Measurements from ENCODE around the gene MMRN1. TPM values are rescaled to one million over a fixed set of nuclear protein-coding genes. Genes with fewer than 3 reads are reported as not detected.

MMRN1 gene
- total and polyA plus RNA-seq, 2 of the 8 experiments (the other 6 are each of a cell fraction or from before 2014, with no cell fraction given), result not detected

DNA sequence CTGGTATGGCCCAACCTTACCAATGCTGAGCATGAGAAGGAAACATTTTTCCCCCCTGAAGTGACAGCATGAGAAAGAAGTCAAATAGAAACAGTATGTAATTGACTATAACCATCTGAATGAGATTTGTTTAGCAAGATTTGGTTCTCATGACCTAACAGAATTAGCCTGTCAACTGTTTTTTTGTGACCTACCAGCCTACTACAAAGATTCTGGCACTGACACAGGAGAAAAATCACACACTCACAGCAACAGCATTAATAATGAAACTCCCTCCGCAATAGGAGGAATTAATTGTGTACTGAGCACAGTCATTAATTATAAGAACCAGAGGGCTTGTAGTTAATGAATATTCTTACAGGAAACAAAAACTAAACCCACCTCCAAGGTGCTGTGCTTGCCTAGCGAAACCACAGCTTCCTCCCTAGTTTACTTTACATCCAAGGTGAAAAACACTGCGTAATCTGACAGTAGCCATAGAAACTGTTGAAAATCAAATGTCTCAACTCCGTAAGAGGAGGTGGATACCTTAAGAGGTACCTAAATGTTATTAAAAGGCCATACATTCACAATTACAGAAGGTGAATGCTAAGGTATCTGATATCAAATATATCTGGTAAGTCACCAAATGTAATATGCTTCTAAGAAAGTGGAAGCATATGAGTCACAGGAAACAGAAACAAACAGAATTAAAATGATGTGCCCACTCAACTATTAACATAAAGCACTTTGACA, 34.9 kb downstream of the MMRN1 start:
- no peaks in the 10 kb centered on the region for H3K27me3 ChIP-seq (replicated peaks in 1 of 4; ENCODE audit: control insufficient read depth in 3 of 4, extremely low read depth in 1 of 4, insufficient read depth in 3 of 4, low read length in 3 of 4)
- no peaks in the 10 kb centered on the region for H4K20me1 ChIP-seq (replicated peaks in 1 of 2; ENCODE audit: control insufficient read depth in 1 of 2, insufficient read depth in 2 of 2, low read length in 2 of 2)
- H2BK120ac ChIP-seq (replicated peaks; ENCODE audit: low read depth, low read length), result no peak overlapping the region
- no peaks in the 10 kb centered on the region for H3K79me2 ChIP-seq (ENCODE audit: control insufficient read depth in 1 of 2, insufficient read depth in 2 of 2, low read length in 2 of 2)
- H3K4me2 ChIP-seq (ENCODE audit: insufficient read depth in 1 of 2, low read depth in 2 of 2, low read length in 2 of 2), result no peak overlapping the region
- H3K18ac ChIP-seq (ENCODE audit: extremely low read depth, low read length), result no peak overlapping the region
- no peak overlapping the region for H4K91ac ChIP-seq (replicated peaks; ENCODE audit: insufficient read length, low read length)
- H3K56ac ChIP-seq (replicated peaks; ENCODE audit: insufficient read length, low read depth, low read length), result no peak overlapping the region
- no peak overlapping the region for H4K5ac ChIP-seq (ENCODE audit: insufficient read length, low read depth, low read length)
- H2AFZ ChIP-seq (ENCODE audit: low read length), result 0 out of 2 replicates have a peak overlapping the region, but pooled peaks have one; percentile 30
- 97% methylated on average over 4 of the region's 4 CpGs; no CpG with 5 or more reads in 1 of the 2 experiments for WGBS, 2 experiments (ENCODE audit: extremely low coverage in 1 of 2, insufficient coverage in 1 of 2, insufficient read length in 1 of 2, insufficient replicate concordance in 2 of 2, low coverage in 1 of 2, low lambda C conversion rate in 2 of 2, missing lambda C conversion rate in 1 of 2)
- no peak overlapping the region for H2AK5ac ChIP-seq (ENCODE audit: low read depth, low read length)
- no peaks in the 10 kb centered on the region for H3K36me3 ChIP-seq (ENCODE audit: control insufficient read depth in 2 of 4, insufficient read depth in 4 of 4, low read length in 3 of 4)
- peaks cover 0 to 3% (median 0%) of the 10 kb centered on the region in 4 experiments; a peak in 2 of 7 replicates for H3K4me1 ChIP-seq (replicated peaks in 1 of 4; ENCODE audit: control insufficient read depth in 3 of 4, insufficient read depth in 4 of 4, low read length in 3 of 4)
- H2BK20ac ChIP-seq (ENCODE audit: low read length), result no peak overlapping the region
- no peaks in the 10 kb centered on the region for H3K9me3 ChIP-seq (ENCODE audit: insufficient read depth in 2 of 2, low read depth in 1 of 2, low read length in 1 of 2)
- no peaks in the 10 kb centered on the region for H3K79me1 ChIP-seq (ENCODE audit: low read depth, low read length)
- H3K23me2 ChIP-seq (ENCODE audit: low read depth, low read length), result no peaks in the 10 kb centered on the region
- no peak overlapping the region for H3K23ac ChIP-seq (ENCODE audit: insufficient read length)
- no peak overlapping the region for H3K4ac ChIP-seq (replicated peaks; ENCODE audit: insufficient read length, low read depth, low read length)
- no peak overlapping the region for H2BK5ac ChIP-seq (ENCODE audit: low read depth, low read length)
- H3K27ac ChIP-seq (ENCODE audit: low read depth, low read length), result no peak overlapping the region
- no peak overlapping the region for H4K8ac ChIP-seq (ENCODE audit: extremely low read depth, insufficient read depth, low read length)
- no peak overlapping the region for H2BK15ac ChIP-seq (ENCODE audit: low read length)
- no peak overlapping the region for H3K4me3 ChIP-seq (ENCODE audit: extremely low read depth in 1 of 4, insufficient read depth in 2 of 4, low read depth in 3 of 4, low read length in 4 of 4)
- no peak overlapping the region for H3K9ac ChIP-seq (replicated peaks in 1 of 4; ENCODE audit: extremely low read depth in 1 of 4, low read depth in 3 of 4, low read length in 3 of 4)
- CTCF ChIA-PET (ENCODE audit: partially characterized antibody), result no interaction called here
- FAIRE-seq (no peak), DNase-seq (ENCODE audit: low read depth in 1 of 2, low spot score in 2 of 2) (no peak)
- POLR2A ChIA-PET (ENCODE audit: partially characterized antibody), result no interaction called here
- H2BK12ac ChIP-seq (ENCODE audit: low read depth, low read length), result no peak overlapping the region
- no peak overlapping the region for H3K14ac ChIP-seq (ENCODE audit: insufficient read length)
- no peak for TF ChIP-seq GABPA (IDR thresholded peaks at IDR 0.05; ENCODE audit: borderline replicate concordance, insufficient read depth, low read length)
- TF ChIP-seq NANOG (IDR thresholded peaks at IDR 0.05; ENCODE audit: insufficient read depth, low read depth, low read length, poor library complexity, severe bottlenecking), result no peak
- no peak for TF ChIP-seq NRF1 (IDR thresholded peaks at IDR 0.05; ENCODE audit: low read depth, low read length)
- no peak for TF ChIP-seq ATF2 (IDR thresholded peaks at IDR 0.05; ENCODE audit: low read length)
- no peak for TF ChIP-seq HDAC6 (IDR thresholded peaks at IDR 0.05; ENCODE audit: low read depth, low read length)
- TF ChIP-seq RBBP5 (IDR thresholded peaks at IDR 0.05; ENCODE audit: borderline replicate concordance, low read depth, low read length), result no peak
- no peak for TF ChIP-seq CEBPB (IDR thresholded peaks at IDR 0.05; ENCODE audit: low read depth, low read length)
- TF ChIP-seq, protein P1, sequence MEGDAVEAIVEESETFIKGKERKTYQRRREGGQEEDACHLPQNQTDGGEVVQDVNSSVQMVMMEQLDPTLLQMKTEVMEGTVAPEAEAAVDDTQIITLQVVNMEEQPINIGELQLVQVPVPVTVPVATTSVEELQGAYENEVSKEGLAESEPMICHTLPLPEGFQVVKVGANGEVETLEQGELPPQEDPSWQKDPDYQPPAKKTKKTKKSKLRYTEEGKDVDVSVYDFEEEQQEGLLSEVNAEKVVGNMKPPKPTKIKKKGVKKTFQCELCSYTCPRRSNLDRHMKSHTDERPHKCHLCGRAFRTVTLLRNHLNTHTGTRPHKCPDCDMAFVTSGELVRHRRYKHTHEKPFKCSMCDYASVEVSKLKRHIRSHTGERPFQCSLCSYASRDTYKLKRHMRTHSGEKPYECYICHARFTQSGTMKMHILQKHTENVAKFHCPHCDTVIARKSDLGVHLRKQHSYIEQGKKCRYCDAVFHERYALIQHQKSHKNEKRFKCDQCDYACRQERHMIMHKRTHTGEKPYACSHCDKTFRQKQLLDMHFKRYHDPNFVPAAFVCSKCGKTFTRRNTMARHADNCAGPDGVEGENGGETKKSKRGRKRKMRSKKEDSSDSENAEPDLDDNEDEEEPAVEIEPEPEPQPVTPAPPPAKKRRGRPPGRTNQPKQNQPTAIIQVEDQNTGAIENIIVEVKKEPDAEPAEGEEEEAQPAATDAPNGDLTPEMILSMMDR (IDR thresholded peaks at IDR 0.05; ENCODE audit: control extremely low read depth in 1 of 3, insufficient read depth in 1 of 3, low read depth in 1 of 3, low read length in 3 of 3), result no peak
